WTC11 (cell line): ENCODE measurements around the gene AGPAT4. TPM values are rescaled to one million over a fixed set of nuclear protein-coding genes. Genes with fewer than 3 reads are reported as not detected.

ENCODE experiments used
- ATAC-seq: fragments of 200-7000 bp; cut with Tn5 transposase; 2 replicates; pipeline ENCODE4 v1.10.0; 2021; ENCODE audit warnings: mild to moderate bottlenecking, moderate library complexity
- CTCF ChIA-PET: fragments of 300-600 bp; sonication (Branson Sonifier 250); formaldehyde crosslinking; loops from one replicate; lab custom pipeline; 2021; ENCODE audit warnings: antibody characterized with exemption; lab: Charles Lee
- POLR2A ChIA-PET: fragments of 350-600 bp; sonication (Branson Sonifier 250); formaldehyde crosslinking; loops from one replicate; lab custom pipeline; 2021; ENCODE audit warnings: antibody characterized with exemption; lab: Charles Lee
- DNase-seq: peaks from one replicate; pipeline ENCODE4 v3.0.0; 2021; ENCODE audit warnings: low spot score
- H3K27ac Mint-ChIP-seq: 2 replicates; pipeline ENCODE4 v1.8.0; 2021; ENCODE audit warnings: mixed read lengths
- H3K27me3 Mint-ChIP-seq: 2 replicates; pipeline ENCODE4 v1.8.0; 2021; ENCODE audit warnings: low read depth, mild to moderate bottlenecking, moderate library complexity, mixed read lengths
- H3K36me3 Mint-ChIP-seq: 2 replicates; pipeline ENCODE4 v1.8.0; 2021; ENCODE audit warnings: mixed read lengths
- H3K4me1 Mint-ChIP-seq: 2 replicates; pipeline ENCODE4 v1.8.0; 2022; ENCODE audit warnings: mixed read lengths
- H3K4me3 Mint-ChIP-seq: 2 replicates; pipeline ENCODE4 v1.8.0; 2021; ENCODE audit warnings: mild to moderate bottlenecking, moderate library complexity, mixed read lengths
- H3K9me3 Mint-ChIP-seq: 2 replicates; pipeline ENCODE4 v1.8.0; 2021; ENCODE audit warnings: mixed read lengths
- ATF1 ChIP-seq: sonication (generic); formaldehyde crosslinking; IDR thresholded peaks from 2 replicates; pipeline ENCODE4 v1.8.1; 2023; ENCODE audit warnings: mild to moderate bottlenecking, moderate library complexity, missing genetic modification reagents
- CREB1 ChIP-seq: sonication (generic); formaldehyde crosslinking; IDR thresholded peaks from 2 replicates; pipeline ENCODE4 v1.8.0; 2023; ENCODE audit warnings: mild to moderate bottlenecking, missing genetic modification reagents
- E2F5 ChIP-seq: sonication (generic); formaldehyde crosslinking; IDR thresholded peaks from 2 replicates; pipeline ENCODE4 v1.8.1; 2022; ENCODE audit warnings: mild to moderate bottlenecking, moderate library complexity, missing genetic modification reagents
- FOXJ3 ChIP-seq: sonication (generic); formaldehyde crosslinking; IDR thresholded peaks from 2 replicates; pipeline ENCODE4 v1.9.0; 2021; ENCODE audit warnings: missing genetic modification reagents, mild to moderate bottlenecking, borderline replicate concordance
- FOXP1 ChIP-seq: sonication (generic); formaldehyde crosslinking; IDR thresholded peaks from 2 replicates; pipeline ENCODE4 v1.8.0; 2022; ENCODE audit warnings: missing genetic modification reagents, mild to moderate bottlenecking, moderate library complexity, borderline replicate concordance
- GRHL2 ChIP-seq: fragments of 250-450 bp; sonication (Bioruptor Pico); IDR thresholded peaks from 2 replicates; pipeline ENCODE4 v1.8.0; 2022; ENCODE audit warnings: mild to moderate bottlenecking, moderate library complexity; ENCODE audit not compliant: insufficient replicate concordance, severe bottlenecking
- GTF2I ChIP-seq: fragments of 250-450 bp; sonication (Bioruptor Pico); conservative IDR thresholded peaks from 2 replicates; pipeline ENCODE4 v1.4.0; 2021; ENCODE audit warnings: mild to moderate bottlenecking
- JAZF1 ChIP-seq: fragments of 250-450 bp; sonication (Bioruptor Pico); IDR thresholded peaks from 2 replicates; pipeline ENCODE4 v1.9.0; 2021; ENCODE audit warnings: moderate library complexity, mild to moderate bottlenecking, inconsistent platforms
- KAT7 ChIP-seq: sonication (generic); formaldehyde crosslinking; IDR thresholded peaks from 2 replicates; pipeline ENCODE4 v1.8.1; 2023; ENCODE audit warnings: missing genetic modification reagents, mild to moderate bottlenecking, borderline replicate concordance
- NFATC4 ChIP-seq: fragments of 250-450 bp; sonication (Bioruptor Pico); IDR thresholded peaks from 2 replicates; pipeline ENCODE4 v1.9.0; 2021; ENCODE audit warnings: mild to moderate bottlenecking
- NFE2L1 ChIP-seq: sonication (generic); formaldehyde crosslinking; IDR thresholded peaks from 2 replicates; pipeline ENCODE4 v1.8.1; 2023; ENCODE audit warnings: missing genetic modification reagents
- NFYB ChIP-seq: sonication (generic); formaldehyde crosslinking; conservative IDR thresholded peaks from 2 replicates; pipeline ENCODE4 v1.8.0; 2022; ENCODE audit warnings: low read depth, missing genetic modification reagents
- PRRX2 ChIP-seq: fragments of 250-450 bp; sonication (Bioruptor Pico); IDR thresholded peaks from 2 replicates; pipeline ENCODE4 v1.8.0; 2021; ENCODE audit warnings: mild to moderate bottlenecking
- SMAD3 ChIP-seq: sonication (generic); formaldehyde crosslinking; IDR thresholded peaks from 2 replicates; pipeline ENCODE4 v1.8.0; 2022; ENCODE audit warnings: missing genetic modification reagents, mild to moderate bottlenecking, borderline replicate concordance
- ZNF138 ChIP-seq: sonication (generic); formaldehyde crosslinking; conservative IDR thresholded peaks from 2 replicates; pipeline ENCODE4 v1.8.1; 2022; ENCODE audit warnings: mild to moderate bottlenecking, moderate library complexity, missing genetic modification reagents
- ZNF232 ChIP-seq: sonication (generic); formaldehyde crosslinking; IDR thresholded peaks from 2 replicates; pipeline ENCODE4 v1.8.0; 2022; ENCODE audit warnings: mild to moderate bottlenecking, missing genetic modification reagents
- total RNA-seq: library from RNA; stranded (reverse); gene quantifications from 3 replicates; pipeline ENCODE4 v1.2.3, GENCODE V29; 2021
- TF ChIP-seq, protein P1 (sequence below): sonication (generic); formaldehyde crosslinking; conservative IDR thresholded peaks from 2 replicates; pipeline ENCODE4 v1.8.1; 2023; ENCODE audit warnings: mild to moderate bottlenecking, low read depth, missing genetic modification reagents, moderate library complexity
- TF ChIP-seq, protein P2 (sequence below): sonication (generic); formaldehyde crosslinking; IDR thresholded peaks from 2 replicates; pipeline ENCODE4 v1.8.1; 2023; ENCODE audit warnings: mild to moderate bottlenecking, missing genetic modification reagents, moderate library complexity
- TF ChIP-seq, protein P3 (sequence below): fragments of 250-450 bp; sonication (Bioruptor Pico); IDR thresholded peaks from 2 replicates; pipeline ENCODE4 v1.9.0; 2021; ENCODE audit warnings: mild to moderate bottlenecking
- TF ChIP-seq, protein P4 (sequence below): sonication (generic); formaldehyde crosslinking; IDR thresholded peaks from 2 replicates; pipeline ENCODE4 v1.8.0; 2023; ENCODE audit warnings: missing genetic modification reagents

Gene AGPAT4
- total RNA-seq, 1 experiment from 2014 or later = 19.7 TPM

DNA sequence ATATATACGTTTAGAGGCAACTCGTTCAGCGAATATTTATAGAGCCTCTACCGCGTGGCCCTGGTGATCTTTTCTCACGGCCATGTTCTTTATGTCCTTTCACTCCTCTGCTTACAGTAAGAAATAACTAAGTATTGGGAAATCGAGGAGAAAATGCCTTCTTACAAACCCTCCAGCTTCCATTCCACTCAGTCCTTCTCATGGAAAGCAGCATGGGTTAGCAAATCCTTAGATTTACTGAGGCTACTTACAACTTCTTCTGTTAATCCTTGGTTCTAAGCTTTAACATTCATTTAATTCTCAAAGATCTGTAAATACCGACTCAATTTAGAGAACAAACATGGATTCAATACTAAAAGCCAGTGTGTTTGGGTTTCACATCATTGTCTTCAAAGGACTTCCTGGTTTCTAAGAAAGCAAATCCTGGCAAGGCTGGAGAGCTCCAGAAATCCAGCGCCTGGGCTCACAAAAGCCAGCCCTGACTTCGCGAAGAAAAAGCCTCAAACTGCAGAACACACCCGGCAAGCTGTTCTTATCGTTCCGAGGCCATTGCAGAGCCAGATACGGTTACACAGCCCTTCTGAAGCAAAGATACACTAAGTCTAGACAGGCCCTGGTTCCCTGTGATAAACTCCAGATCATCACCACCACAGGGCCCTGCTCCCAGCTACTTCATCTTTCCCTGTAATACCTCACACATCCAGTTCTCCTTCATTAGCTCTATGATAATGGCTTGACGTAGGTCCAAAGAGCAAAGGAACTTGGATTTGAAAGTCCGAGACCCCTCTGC is 19.2 kb downstream of the AGPAT4 start:
- Mint-ChIP-seq H3K9me3 (peaks cover 4% of the 10 kb centered on the region), H3K4me3 (no peak overlapping the region), H3K4me1 (peaks cover 36% of the 10 kb centered on the region), H3K36me3 (peaks cover 8% of the 10 kb centered on the region), H3K27ac (peak overlapping the region; percentile 60), H3K27me3 (no peaks in the 10 kb centered on the region)
- DNase-seq (no peak), ATAC-seq (peak; percentile 35)
- no peak for TF ChIP-seq NFATC4
- no peak for TF ChIP-seq KAT7 (CRISPR knock-in tag)
- no peak for TF ChIP-seq ATF1 (CRISPR knock-in tag)
- TF ChIP-seq NFE2L1 (CRISPR knock-in tag) = no peak
- no peak for TF ChIP-seq NFYB (CRISPR knock-in tag)
- TF ChIP-seq FOXP1 (CRISPR knock-in tag) = no peak
- ChIA-PET POLR2A (no interaction called here), CTCF (interaction anchor here (0.6 to 2.9 kb wide), 4 partner anchors 12 to 121 kb away, joined by 3 to 11 read pairs (median 6); no protein-coding TSS in a partner anchor)

- Mint-ChIP-seq H3K27me3 (no peaks in the 10 kb centered on the region), H3K36me3 (peaks cover 9% of the 10 kb centered on the region), H3K27ac (no peak overlapping the region), H3K9me3 (peaks cover 9% of the 10 kb centered on the region), H3K4me3 (no peak overlapping the region), H3K4me1 (peaks cover 33% of the 10 kb centered on the region)
- CTCF ChIA-PET = interaction anchor here (1.3 to 2.9 kb wide), 2 partner anchors 11 to 117 kb away, joined by 7 to 11 read pairs; no protein-coding TSS in a partner anchor
- TF ChIP-seq, protein P1, sequence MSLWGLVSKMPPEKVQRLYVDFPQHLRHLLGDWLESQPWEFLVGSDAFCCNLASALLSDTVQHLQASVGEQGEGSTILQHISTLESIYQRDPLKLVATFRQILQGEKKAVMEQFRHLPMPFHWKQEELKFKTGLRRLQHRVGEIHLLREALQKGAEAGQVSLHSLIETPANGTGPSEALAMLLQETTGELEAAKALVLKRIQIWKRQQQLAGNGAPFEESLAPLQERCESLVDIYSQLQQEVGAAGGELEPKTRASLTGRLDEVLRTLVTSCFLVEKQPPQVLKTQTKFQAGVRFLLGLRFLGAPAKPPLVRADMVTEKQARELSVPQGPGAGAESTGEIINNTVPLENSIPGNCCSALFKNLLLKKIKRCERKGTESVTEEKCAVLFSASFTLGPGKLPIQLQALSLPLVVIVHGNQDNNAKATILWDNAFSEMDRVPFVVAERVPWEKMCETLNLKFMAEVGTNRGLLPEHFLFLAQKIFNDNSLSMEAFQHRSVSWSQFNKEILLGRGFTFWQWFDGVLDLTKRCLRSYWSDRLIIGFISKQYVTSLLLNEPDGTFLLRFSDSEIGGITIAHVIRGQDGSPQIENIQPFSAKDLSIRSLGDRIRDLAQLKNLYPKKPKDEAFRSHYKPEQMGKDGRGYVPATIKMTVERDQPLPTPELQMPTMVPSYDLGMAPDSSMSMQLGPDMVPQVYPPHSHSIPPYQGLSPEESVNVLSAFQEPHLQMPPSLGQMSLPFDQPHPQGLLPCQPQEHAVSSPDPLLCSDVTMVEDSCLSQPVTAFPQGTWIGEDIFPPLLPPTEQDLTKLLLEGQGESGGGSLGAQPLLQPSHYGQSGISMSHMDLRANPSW (CRISPR knock-in tag) = no peak
- TF ChIP-seq, protein P2, sequence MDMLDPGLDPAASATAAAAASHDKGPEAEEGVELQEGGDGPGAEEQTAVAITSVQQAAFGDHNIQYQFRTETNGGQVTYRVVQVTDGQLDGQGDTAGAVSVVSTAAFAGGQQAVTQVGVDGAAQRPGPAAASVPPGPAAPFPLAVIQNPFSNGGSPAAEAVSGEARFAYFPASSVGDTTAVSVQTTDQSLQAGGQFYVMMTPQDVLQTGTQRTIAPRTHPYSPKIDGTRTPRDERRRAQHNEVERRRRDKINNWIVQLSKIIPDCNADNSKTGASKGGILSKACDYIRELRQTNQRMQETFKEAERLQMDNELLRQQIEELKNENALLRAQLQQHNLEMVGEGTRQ (CRISPR knock-in tag) = no peak
- TF ChIP-seq CREB1 (CRISPR knock-in tag) (no peak), ZNF232 (CRISPR knock-in tag) (no peak), JAZF1 (no peak), GTF2I (CRISPR knock-in tag) (no peak), NFATC4 (no peak), FOXJ3 (no peak), SMAD3 (CRISPR knock-in tag) (no peak), ZNF138 (CRISPR knock-in tag) (no peak), GRHL2 (CRISPR knock-in tag) (no peak), PRRX2 (CRISPR knock-in tag) (no peak), E2F5 (CRISPR knock-in tag) (no peak)
- TF ChIP-seq, protein P3, sequence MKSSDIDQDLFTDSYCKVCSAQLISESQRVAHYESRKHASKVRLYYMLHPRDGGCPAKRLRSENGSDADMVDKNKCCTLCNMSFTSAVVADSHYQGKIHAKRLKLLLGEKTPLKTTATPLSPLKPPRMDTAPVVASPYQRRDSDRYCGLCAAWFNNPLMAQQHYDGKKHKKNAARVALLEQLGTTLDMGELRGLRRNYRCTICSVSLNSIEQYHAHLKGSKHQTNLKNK (CRISPR knock-in tag) = no peak
- TF ChIP-seq, protein P4, sequence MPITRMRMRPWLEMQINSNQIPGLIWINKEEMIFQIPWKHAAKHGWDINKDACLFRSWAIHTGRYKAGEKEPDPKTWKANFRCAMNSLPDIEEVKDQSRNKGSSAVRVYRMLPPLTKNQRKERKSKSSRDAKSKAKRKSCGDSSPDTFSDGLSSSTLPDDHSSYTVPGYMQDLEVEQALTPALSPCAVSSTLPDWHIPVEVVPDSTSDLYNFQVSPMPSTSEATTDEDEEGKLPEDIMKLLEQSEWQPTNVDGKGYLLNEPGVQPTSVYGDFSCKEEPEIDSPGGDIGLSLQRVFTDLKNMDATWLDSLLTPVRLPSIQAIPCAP (CRISPR knock-in tag) = no peak
- ATAC-seq = no peak
- DNase-seq = no peak
- POLR2A ChIA-PET = no interaction called here
These were observed 19.8 kb downstream of the AGPAT4 start for GRCh38 chr6:161254126-161254463.
